ENCODE data around the gene MGRN1.
A peak's percentile ranks its signal among the peaks of the same experiment; 100 is the strongest.

Gene MGRN1

GRCh38 chr16:4604401-4604800, 20.2 kb upstream of the MGRN1 start:
- DNase-seq (ENCODE audit: low read depth): no peak

GRCh38 chr16:4606354-4606753, 18.3 kb upstream of the MGRN1 start:
- no peak for DNase-seq (ENCODE audit: low read depth)

DNA sequence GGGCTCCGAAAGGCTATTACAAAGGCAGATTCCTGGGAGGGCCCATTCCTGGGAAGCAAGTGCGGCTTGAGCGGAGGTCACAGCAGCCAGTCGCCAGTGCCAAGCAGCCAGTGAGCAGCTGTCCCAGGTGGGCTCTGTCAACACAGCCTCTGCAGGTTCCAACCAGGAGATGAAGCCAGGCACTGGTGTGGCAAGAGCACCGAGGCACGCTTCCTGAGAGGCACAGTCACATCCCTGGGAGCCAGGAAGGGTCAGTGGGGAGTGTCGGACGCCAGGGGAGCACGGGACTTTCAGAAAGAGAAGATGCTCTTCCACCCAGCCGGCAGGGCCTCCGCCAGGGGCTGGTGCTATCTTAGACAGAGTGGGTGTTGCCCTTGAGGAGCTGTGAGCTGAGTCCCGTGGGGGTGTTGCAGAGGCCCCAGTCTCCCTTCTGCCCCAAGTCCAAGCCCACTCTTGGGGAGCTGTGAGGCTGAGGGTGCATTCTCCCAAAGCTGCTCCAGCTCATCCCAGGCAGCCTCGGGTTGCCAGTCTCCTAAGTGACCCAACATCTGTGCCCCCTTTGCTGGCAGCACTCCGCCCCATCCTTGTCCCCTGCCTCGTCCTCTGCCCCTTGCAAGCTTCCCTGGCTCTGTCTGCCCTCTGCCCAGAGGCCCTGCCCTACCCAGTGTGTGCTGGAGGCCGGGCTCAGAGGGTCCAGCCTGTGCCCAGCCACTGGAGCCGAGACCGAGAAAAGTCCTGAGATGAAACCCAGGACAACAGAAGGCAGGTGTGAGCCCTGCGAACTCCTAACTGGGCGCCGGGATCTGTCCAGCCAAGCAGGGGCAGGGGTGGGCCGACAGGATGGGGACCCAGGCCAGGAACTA, 16.6 kb upstream of the MGRN1 start:
- no peak for DNase-seq (ENCODE audit: low read depth)

GRCh38 chr16:4608704-4608980, 16.0 kb upstream of the MGRN1 start:
- DNase-seq (ENCODE audit: low read depth): no peak

DNA sequence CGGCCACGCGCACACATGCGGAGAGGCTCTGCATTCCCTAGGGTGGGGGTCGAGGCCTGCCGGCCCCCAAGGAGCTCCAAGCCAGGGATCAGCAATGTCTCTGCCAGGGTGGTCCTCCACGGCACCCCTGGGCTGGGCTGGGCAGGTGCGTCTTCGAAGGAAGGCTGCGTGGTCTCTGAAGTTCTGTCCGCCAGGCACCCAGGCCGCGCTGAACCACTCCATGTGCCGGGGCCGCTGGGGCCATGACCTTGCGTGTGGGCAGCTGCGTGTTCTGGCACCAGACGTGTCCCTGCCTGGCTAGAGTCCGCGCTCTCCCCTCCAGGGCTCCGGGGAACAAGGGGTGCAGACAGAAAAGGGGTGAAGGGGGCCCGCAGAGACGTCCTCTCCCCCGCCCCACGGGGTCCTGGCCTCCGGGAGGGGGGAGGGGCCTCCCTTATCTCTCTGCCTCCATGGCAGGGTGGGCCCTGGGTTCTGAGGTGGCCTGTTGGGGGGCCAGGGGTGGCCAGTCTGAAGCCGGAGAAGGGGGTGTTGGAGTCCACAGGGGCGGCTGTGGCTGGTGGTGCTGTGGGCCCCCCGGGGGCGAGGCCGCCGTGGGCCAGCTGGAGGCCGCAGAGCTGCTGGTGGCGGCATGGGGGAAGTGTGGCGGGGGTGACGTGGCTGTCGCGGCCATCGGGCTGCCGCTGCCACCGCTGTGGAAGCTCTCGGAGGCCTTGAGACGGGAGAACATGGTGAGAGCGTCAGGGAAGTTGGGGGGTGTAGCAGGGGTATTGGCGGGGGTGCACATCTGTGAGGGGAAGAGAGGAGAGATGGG, 15.2 kb upstream of the MGRN1 start:
- no peak for DNase-seq (ENCODE audit: low read depth)

DNA sequence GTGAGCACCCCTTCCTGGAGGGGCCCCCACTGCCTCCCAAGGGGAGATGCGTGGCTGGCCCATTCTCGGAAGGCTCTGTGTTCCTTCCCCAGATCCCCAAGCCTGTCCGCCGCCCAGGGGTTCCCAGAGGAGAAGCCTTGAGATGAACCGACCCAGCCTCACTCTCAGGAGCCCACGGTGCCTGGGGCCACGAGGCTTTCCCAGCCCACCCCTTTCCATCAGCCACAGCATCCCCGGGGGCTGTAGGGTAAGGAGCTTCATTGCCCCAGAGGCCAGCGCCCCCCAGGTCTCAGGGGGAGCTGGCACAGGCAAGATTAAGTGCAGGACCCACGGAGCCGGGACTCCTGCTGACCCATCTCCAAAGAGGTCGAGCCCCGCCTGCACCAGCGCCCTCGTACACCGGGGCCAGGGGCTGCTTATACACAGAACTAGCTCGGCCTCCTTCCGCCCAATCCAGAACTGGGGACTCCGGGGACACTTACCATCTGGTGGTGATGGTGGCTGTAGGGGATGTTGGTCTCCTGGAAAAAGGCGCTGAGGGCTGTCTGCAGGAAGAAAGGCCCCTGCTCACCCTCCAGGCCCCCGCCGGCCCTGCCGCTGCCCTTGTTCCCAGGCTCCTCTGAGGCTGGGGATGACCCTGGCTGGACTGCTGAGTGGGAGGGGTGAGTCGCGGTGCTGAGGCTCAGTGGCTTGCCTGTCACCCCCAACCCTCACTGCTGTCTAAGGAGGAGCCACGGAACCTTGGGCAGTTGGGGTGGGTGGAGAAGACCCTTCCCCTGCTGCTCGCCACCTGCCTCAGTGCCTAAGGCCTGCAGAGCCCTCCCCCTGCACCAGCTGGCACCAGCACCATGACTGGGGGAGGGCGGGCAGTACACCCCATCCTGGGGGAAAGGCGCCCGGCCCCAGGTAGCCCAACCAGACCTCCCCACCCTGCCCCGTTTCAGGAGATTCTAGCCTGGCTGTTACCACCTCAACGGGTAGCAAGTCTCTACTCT, 14.3 kb upstream of the MGRN1 start:
- DNase-seq (ENCODE audit: low read depth): no peak

DNA sequence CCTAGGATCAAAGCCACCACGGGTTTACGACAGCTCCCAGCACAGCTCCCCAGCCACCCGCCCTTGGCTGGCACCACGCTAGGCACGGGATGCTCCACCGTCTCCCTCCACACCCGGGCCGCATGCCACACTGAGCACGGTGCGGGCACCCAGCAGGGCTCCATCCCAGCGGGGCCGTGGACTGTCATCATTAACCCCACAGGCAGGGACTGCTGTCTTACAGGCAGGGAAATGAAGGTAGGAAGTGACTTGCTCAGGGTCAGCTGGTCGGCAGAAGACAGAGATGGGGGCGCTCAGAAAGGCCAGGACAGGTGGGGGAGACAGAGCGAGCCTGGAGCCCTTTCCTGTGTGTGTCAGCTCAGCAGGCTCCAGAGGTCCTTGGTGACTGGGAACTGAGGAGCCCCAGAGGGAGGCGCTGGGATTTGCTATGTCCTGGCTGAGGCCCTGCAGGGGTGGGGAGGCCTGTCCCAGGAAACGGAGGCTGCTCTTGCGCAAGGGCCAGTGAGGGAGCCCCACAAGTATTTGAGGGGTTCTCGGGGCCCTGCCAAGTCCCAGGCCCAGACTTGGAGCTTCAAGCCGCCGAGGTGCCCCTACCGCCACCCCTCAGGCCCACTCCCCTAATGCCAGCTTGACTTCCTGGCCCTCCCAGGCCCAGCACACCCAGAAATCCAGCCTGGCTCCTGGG, 13.1 kb upstream of the MGRN1 start:
- no peak for DNase-seq (ENCODE audit: low read depth)

- DNase-seq (ENCODE audit: low read depth): no peak
Measured at GRCh38 chr16:4612474-4612931, 12.1 kb upstream of the MGRN1 start.

- DNase-seq (ENCODE audit: low read depth): no peak
Measured at GRCh38 chr16:4612977-4613635, 11.5 kb upstream of the MGRN1 start.

GRCh38 chr16:4613636-4614570, 10.7 kb upstream of the MGRN1 start:
- DNase-seq (ENCODE audit: low read depth): no peak

- DNase-seq (ENCODE audit: low read depth): peak; percentile 40
Measured at GRCh38 chr16:4614571-4615383, 9.8 kb upstream of the MGRN1 start, which contains the start of gene UBALD1. UBALD1 (minus strand) TSS chr16:4614888; CDS start chr16:4614797, 91 bp downstream.

DNA sequence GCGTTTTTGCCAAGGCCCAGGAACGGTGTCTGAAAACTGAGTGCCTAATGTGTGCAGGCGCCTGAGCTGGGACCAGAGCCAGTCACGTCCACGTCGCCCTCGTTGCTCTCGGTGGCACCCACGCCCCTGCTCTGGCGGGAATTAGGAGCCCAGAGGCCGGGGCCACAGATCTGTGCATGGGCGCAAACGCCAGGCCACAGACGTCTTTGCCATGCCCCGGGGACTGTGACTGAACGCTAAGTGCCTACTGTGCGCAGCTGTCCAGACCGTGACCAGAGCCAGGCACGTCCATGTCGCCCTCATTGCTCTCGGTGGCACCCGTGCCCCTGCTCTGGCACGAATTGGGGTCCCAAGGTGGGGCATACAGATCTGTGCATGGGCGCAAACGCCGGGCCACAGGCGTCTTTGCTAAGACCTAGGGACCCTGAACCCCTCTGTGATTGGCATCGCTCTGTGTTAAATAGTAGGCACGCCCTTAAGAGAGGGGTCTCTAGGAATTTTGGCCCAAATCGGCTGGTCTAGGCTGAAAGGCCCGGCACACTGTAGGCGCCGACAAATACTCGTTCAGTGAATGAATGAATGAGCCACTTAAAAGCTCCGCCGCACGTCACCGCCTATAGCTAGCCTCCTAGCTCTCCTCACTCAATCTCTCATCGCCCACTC, 9.1 kb upstream of the MGRN1 start:
- DNase-seq (ENCODE audit: low read depth): no peak

GRCh38 chr16:4616047-4616811, 8.4 kb upstream of the MGRN1 start:
- peak; percentile 98 for DNase-seq (ENCODE audit: low read depth)

- DNase-seq (ENCODE audit: low read depth): no peak
Measured at GRCh38 chr16:4617880-4618279, 6.7 kb upstream of the MGRN1 start.

GRCh38 chr16:4618645-4619418, 5.8 kb upstream of the MGRN1 start:
- no peak for DNase-seq (ENCODE audit: low read depth)

DNA sequence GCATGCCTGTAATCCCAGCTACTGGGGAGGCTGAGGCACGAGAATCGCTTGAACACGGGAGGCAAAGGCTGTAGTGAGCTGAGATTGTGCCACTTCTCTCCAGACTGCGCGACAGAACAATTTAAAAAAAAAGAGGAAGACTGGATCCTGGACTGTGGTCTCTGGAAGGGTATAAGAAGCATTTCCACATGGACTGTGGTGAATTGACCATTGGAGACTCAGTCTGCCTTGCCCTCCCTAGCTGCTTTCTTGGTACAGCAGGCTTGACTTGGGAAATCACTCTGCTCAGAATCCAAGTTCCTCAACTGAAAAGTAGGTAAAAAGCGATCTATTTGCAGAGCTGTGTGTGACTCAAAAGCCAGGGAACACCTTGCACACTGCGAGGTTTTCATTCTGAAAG, 1.0 kb upstream of the MGRN1 start:
- no peak for DNase-seq (ENCODE audit: low read depth)

Data from GM04503 (cell line).